Esophagus muscularis mucosa (tissue), 4 donors: ENCODE data around the gene PIP5KL1. TPM values are rescaled to one million over a fixed set of nuclear protein-coding genes. Genes with fewer than 3 reads are reported as not detected.

ENCODE experiments used
- DNase-seq: peaks from one replicate; pipeline ENCODE4 v3.0.0-alpha.2; 2017; ENCODE audit errors: extremely low spot score
- H3K27ac ChIP-seq, 4 donors: fragments of 200-600 bp; sonication (generic); replicated peaks in 1 of 4; 1 replicate in 3 of 4; 2 replicates in 1 of 4; pipeline ENCODE4 v1.5.1; 2016 to 2019; ENCODE audit warnings: mild to moderate bottlenecking in 1 of 4
- H3K27me3 ChIP-seq, 4 donors: fragments of 200-600 bp; sonication (generic); one replicate each; pipeline versions ENCODE4 v1.5.1 to v1.6.0; 2016 to 2019
- H3K36me3 ChIP-seq, 4 donors: fragments of 200-600 bp; sonication (generic); one replicate each; pipeline ENCODE4 v1.5.1; 2016 to 2019
- H3K4me1 ChIP-seq, 4 donors: fragments of 200-600 bp; sonication (generic); one replicate each; pipeline ENCODE4 v1.5.1; 2016 to 2019
- H3K4me3 ChIP-seq, 4 donors: fragments of 200-600 bp; sonication (generic); 1 replicate in 2 of 4; 2 replicates in 2 of 4; pipeline ENCODE4 v1.5.1; 2016 to 2019; ENCODE audit warnings: mild to moderate bottlenecking in 4 of 4, moderate library complexity in 1 of 4
- H3K9me3 ChIP-seq, 4 donors: fragments of 200-600 bp; sonication (generic); 1 replicate in 3 of 4; 2 replicates in 1 of 4; pipeline ENCODE4 v1.5.1; 2016 to 2019
- CTCF ChIP-seq, 3 experiments: fragments of 200-600 bp in 2 of 3; fragments of 450-650 bp in 1 of 3; sonication (generic) in 2 of 3; IDR thresholded peaks; one replicate each; pipeline ENCODE4 v1.5.1; 2017 to 2019; ENCODE audit warnings: antibody characterized with exemption in 3 of 3, mild to moderate bottlenecking in 2 of 3, moderate library complexity in 1 of 3
- EP300 ChIP-seq: sonication (generic); formaldehyde crosslinking; IDR thresholded peaks from one replicate; pipeline ENCODE4 v1.6.1; 2017; ENCODE audit warnings: antibody characterized with exemption
- POLR2A ChIP-seq: fragments of 450-650 bp; IDR thresholded peaks from one replicate; pipeline ENCODE4 v1.6.1; 2017; ENCODE audit warnings: antibody characterized with exemption, moderate library complexity, mild to moderate bottlenecking, low read depth
- POLR2AphosphoS5 ChIP-seq, 2 donors: sonication (generic); formaldehyde crosslinking; IDR thresholded peaks; one replicate each; pipeline ENCODE4 v1.6.1; 2017; ENCODE audit warnings: antibody characterized with exemption in 2 of 2
- WGBS: methylation state at CpG from one replicate; pipeline ENCODE4 v1.1.5; 2018; 5-methylcytosine and 5-hydroxymethylcytosine counted together
- intact Hi-C: fragments of 100-400 bp; cut with DNase I; formaldehyde crosslinking; loops from one replicate; pipeline ENCODE4 v1.15.1; 2023
- total RNA-seq, 4 donors: library from RNA; depleted of rRNA; stranded (reverse); fragments of >200 nt; gene quantifications; one replicate each; pipeline versions ENCODE4 v1.1.0 to v1.2.1, GENCODE V29; 2016

PIP5KL1 gene
- total RNA-seq, 4 donors from 2014 or later, result 1.3 to 2.8 (median 2.2) TPM

GRCh38 chr9:127970401-127971313, 40.1 kb upstream of the PIP5KL1 start:
- TF ChIP-seq POLR2AphosphoS5 (IDR thresholded peaks at IDR 0.05), result no peak
- no peak for TF ChIP-seq CTCF (IDR thresholded peaks at IDR 0.05)
- no peak for TF ChIP-seq POLR2A
- no peak for TF ChIP-seq EP300
- intact Hi-C loops, result loop anchor here (10.0 kb wide), 1 partner anchor 124 kb away; no protein-coding TSS in a partner anchor
- no peak for DNase-seq
- WGBS, result 70% methylated on average over 16 of the region's 16 CpGs
- Histone ChIP-seq H3K9me3 (no peaks in the 10 kb centered on the region), H3K4me1 (peaks cover 98 to 100% (median 100%) of the 10 kb centered on the region in 4 donors), H3K27ac (peak overlapping the region; percentile 91 to 97 (median 96)), H3K36me3 (no peaks in the 10 kb centered on the region), H3K27me3 (peaks cover 0 to 4% (median 0%) of the 10 kb centered on the region in 4 donors), H3K4me3 (no peak overlapping the region)

DNA sequence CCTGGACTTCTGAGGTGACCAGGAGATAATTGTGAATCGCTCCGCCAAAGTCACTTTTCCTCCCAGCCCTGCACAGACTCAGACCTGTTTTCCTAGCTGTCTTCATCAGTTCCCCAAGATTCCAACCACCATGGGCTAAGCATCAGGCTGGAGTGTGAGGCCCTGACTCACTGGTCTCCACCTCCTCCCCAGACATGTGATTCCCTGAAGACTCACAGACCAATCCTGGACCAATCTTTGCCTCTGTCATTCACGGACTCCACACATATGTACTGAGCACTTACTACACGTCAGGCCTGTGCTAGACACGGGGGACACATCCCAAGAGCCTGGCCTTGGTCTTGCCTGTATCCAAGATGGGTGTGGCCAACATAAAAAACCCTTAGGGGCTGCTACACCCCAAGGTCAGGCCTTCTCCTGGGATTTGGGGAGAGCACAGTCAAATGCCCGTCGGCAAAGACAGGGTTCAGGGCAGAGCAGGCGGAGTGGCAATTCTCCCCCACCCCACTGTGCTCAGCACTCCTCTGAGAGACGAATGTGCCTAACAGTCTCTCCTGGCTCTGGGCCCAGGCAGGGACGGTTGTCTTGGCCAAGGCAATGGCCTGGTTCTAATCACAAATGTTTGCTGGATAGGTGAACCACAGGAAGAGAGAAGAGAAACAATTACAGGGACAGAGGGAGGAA, 38.3 kb upstream of the PIP5KL1 start:
- intact Hi-C loops, result no loop called here
- H3K27me3 ChIP-seq, result peaks cover 0 to 4% (median 0%) of the 10 kb centered on the region in 4 donors
- peaks cover 98 to 100% (median 100%) of the 10 kb centered on the region in 4 donors for H3K4me1 ChIP-seq
- H3K4me3 ChIP-seq, result peak overlapping the region in 1 of 4 donors; percentile 16
- peak overlapping the region; percentile 91 to 97 (median 96) for H3K27ac ChIP-seq
- H3K36me3 ChIP-seq, result no peaks in the 10 kb centered on the region
- TF ChIP-seq POLR2AphosphoS5 (IDR thresholded peaks at IDR 0.05) (peak; percentile 71 to 82), POLR2A (no peak)
- no peaks in the 10 kb centered on the region for H3K9me3 ChIP-seq
- no peak for DNase-seq
- 49% methylated on average over 10 of the region's 10 CpGs for WGBS

DNA sequence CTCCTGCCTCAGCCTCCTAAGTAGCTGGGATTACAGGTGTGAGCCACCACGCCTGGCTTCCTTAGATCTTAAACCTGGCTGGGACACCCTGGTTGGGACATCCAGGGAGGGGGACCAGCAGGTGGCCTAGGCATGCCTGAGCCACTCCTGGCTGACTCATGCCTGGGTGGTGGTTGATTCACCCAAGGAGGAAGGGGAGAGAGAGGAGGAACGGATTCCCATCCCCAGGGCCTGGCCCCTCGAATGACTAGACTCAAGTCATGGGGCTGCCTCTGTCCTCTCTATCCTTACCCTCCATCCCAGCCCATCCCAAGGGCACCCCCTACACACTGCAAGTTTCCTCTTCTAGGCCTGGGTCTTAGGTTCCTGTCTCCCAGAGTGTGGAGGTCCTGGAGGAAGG, 37.5 kb upstream of the PIP5KL1 start:
- intact Hi-C loops, result no loop called here
- H3K27me3 ChIP-seq, result peaks cover 0 to 4% (median 0%) of the 10 kb centered on the region in 4 donors
- no peak for DNase-seq
- H3K4me3 ChIP-seq, result no peak overlapping the region
- no peaks in the 10 kb centered on the region for H3K9me3 ChIP-seq
- WGBS, result 84% methylated on average over 2 of the region's 3 CpGs
- no peak for TF ChIP-seq CTCF (IDR thresholded peaks at IDR 0.05)
- TF ChIP-seq POLR2A, result no peak
- no peak for TF ChIP-seq POLR2AphosphoS5 (IDR thresholded peaks at IDR 0.05)
- no peak for TF ChIP-seq EP300
- peak overlapping the region; percentile 91 to 97 (median 96) for H3K27ac ChIP-seq
- H3K4me1 ChIP-seq, result peaks cover 97 to 100% (median 100%) of the 10 kb centered on the region in 4 donors
- no peaks in the 10 kb centered on the region for H3K36me3 ChIP-seq

- intact Hi-C loops, result no loop called here
- WGBS, result 71% methylated on average over 9 of the region's 9 CpGs
- Histone ChIP-seq H3K27me3 (peaks cover 0 to 4% (median 0%) of the 10 kb centered on the region in 4 donors), H3K27ac (peak overlapping the region; percentile 91 to 97 (median 96)), H3K4me1 (peaks cover 97 to 100% (median 100%) of the 10 kb centered on the region in 4 donors), H3K4me3 (no peak overlapping the region), H3K36me3 (no peaks in the 10 kb centered on the region), H3K9me3 (no peaks in the 10 kb centered on the region)
- TF ChIP-seq POLR2A, result no peak
- no peak for TF ChIP-seq POLR2AphosphoS5 (IDR thresholded peaks at IDR 0.05)
- TF ChIP-seq EP300, result no peak
- TF ChIP-seq CTCF (IDR thresholded peaks at IDR 0.05), result no peak
- no peak for DNase-seq
These were observed 36.7 kb upstream of the PIP5KL1 start for GRCh38 chr9:127967151-127967809.
